ENCODE results near the gene HIBCH. TPM values are rescaled to one million over a fixed set of nuclear protein-coding genes. Genes with fewer than 3 reads are reported as not detected.

Gene HIBCH
- total RNA-seq, 1 donor from 2014 or later: 38.8 TPM

DNA sequence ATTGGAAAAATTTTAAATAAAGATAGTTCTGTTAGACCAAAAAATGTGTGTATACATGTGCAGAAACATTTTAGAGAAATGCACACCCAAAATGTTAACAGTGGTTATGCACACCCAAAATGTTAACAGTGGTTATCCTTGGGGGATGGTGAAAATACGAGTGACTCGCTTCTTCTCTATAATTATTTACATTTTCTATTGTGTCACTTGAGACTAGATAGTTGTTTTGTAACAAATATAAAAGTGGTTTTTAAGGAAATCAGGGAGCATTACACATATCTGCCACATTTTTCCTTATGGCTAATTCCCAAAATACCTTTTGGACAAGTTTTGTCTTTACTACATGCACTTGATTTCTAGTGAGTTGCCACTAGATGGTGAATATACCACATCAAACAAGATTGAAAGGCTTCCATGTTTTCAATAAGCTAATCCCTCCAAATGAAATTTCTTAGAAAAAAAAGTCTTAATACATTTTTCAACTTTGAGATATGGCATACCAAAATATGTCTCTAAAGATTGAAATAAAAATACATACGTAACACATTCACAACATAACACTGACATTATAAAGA, 9.0 kb upstream of the HIBCH start:
- no peak overlapping the region for H3K4me3 Mint-ChIP-seq

DNA sequence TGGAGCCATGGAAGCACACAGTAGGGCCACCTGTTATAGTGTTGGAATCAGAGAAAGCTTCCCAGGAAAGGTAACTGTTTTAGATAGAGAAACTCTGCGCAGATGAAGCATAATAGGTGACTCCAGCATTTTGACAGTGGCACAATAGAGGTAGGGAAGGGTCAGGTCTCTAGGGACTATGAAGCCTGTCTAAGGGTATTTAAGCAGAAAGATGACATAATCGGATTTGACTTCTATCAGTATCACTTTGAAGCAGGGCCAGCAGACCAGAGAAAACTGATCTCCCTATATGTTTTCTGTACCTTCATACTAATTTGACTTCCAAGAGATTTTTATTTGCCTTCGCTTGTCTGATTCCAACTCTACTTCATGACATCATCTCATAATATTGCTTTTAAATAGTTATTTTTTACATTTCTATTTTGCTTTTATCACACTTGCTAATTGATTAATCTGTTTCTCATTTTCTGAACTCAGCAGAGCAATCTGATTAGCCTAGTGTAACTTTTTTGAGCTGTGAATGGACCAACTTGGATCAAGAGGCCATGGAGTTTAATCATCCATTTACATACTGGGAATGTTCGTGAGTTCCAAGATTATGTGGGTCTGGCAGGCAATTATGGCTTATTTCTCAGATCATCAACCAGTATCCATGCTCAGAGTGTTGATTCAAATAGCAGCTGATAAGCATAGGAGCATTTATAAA, 8.4 kb upstream of the HIBCH start:
- Histone ChIP-seq H3K27ac (no peak overlapping the region), H4K20me1 (ENCODE audit: low read depth) (no peaks in the 10 kb centered on the region), H3K4me3 (no peak overlapping the region), H3K9me3 (ENCODE audit: low read depth) (no peaks in the 10 kb centered on the region), H3K4me2 (no peak overlapping the region), H3F3A (ENCODE audit: low read depth) (no peaks in the 10 kb centered on the region), H2AFZ (replicated peaks) (no peak overlapping the region), H3K9ac (no peak overlapping the region), H3K27me3 (no peaks in the 10 kb centered on the region), H3K79me2 (ENCODE audit: low read depth) (no peaks in the 10 kb centered on the region), H3K36me3 (no peaks in the 10 kb centered on the region), H3K4me1 (no peaks in the 10 kb centered on the region)
- H3K4me3 Mint-ChIP-seq: no peak overlapping the region
- no peaks in the 10 kb centered on the region for H3K9me3 Mint-ChIP-seq
- no peaks in the 10 kb centered on the region for H3K4me1 Mint-ChIP-seq
- TF ChIP-seq EZH2phosphoT487 (IDR thresholded peaks at IDR 0.05): no peak
- TF ChIP-seq, protein P1, sequence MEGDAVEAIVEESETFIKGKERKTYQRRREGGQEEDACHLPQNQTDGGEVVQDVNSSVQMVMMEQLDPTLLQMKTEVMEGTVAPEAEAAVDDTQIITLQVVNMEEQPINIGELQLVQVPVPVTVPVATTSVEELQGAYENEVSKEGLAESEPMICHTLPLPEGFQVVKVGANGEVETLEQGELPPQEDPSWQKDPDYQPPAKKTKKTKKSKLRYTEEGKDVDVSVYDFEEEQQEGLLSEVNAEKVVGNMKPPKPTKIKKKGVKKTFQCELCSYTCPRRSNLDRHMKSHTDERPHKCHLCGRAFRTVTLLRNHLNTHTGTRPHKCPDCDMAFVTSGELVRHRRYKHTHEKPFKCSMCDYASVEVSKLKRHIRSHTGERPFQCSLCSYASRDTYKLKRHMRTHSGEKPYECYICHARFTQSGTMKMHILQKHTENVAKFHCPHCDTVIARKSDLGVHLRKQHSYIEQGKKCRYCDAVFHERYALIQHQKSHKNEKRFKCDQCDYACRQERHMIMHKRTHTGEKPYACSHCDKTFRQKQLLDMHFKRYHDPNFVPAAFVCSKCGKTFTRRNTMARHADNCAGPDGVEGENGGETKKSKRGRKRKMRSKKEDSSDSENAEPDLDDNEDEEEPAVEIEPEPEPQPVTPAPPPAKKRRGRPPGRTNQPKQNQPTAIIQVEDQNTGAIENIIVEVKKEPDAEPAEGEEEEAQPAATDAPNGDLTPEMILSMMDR (IDR thresholded peaks at IDR 0.05): no peak
- no peak for TF ChIP-seq EZH2 (IDR thresholded peaks at IDR 0.05)
- no peaks in the 10 kb centered on the region for H3K36me3 Mint-ChIP-seq
- no peak overlapping the region for H3K27ac Mint-ChIP-seq
- H3K27me3 Mint-ChIP-seq (ENCODE audit: insufficient read depth, low read depth): no peaks in the 10 kb centered on the region
- DNase-seq (ENCODE audit: low spot score): no peak

More for the DNA sequence above, 9.0 kb upstream of the HIBCH start:
- DNase-seq (ENCODE audit: low spot score): no peak
- Mint-ChIP-seq H3K9me3 (no peaks in the 10 kb centered on the region), H3K36me3 (no peaks in the 10 kb centered on the region), H3K27me3 (ENCODE audit: insufficient read depth, low read depth) (peaks cover 2% of the 10 kb centered on the region), H3K27ac (no peak overlapping the region), H3K4me1 (no peaks in the 10 kb centered on the region)
- Histone ChIP-seq H3K36me3 (no peaks in the 10 kb centered on the region), H3K4me1 (no peaks in the 10 kb centered on the region), H3K4me3 (no peak overlapping the region), H3K4me2 (no peak overlapping the region), H3K9me3 (ENCODE audit: low read depth) (no peaks in the 10 kb centered on the region), H3F3A (ENCODE audit: low read depth) (no peaks in the 10 kb centered on the region), H2AFZ (replicated peaks) (no peak overlapping the region), H3K79me2 (ENCODE audit: low read depth) (no peaks in the 10 kb centered on the region), H3K27me3 (no peaks in the 10 kb centered on the region), H4K20me1 (ENCODE audit: low read depth) (no peaks in the 10 kb centered on the region), H3K9ac (no peak overlapping the region), H3K27ac (no peak overlapping the region)
- TF ChIP-seq EZH2 (IDR thresholded peaks at IDR 0.05): no peak
- TF ChIP-seq EZH2phosphoT487 (IDR thresholded peaks at IDR 0.05): no peak
- TF ChIP-seq, protein P1 (IDR thresholded peaks at IDR 0.05): no peak

- TF ChIP-seq EZH2phosphoT487 (IDR thresholded peaks at IDR 0.05) (no peak), EZH2 (IDR thresholded peaks at IDR 0.05) (no peak)
- TF ChIP-seq, protein P1 (IDR thresholded peaks at IDR 0.05): no peak
- no peaks in the 10 kb centered on the region for H3K9me3 ChIP-seq (ENCODE audit: low read depth)
Observed at GRCh38 chr2:190325588-190325987, 6.0 kb upstream of the HIBCH start.

More at GRCh38 chr2:190325588-190325987, 6.0 kb upstream of the HIBCH start:
- no peaks in the 10 kb centered on the region for H3K27me3 ChIP-seq
- no peak overlapping the region for H3K9ac ChIP-seq
- H3K27ac Mint-ChIP-seq: no peak overlapping the region
- no peak overlapping the region for H3K4me3 Mint-ChIP-seq
- peaks cover under 1% of the 10 kb centered on the region for H3K4me1 Mint-ChIP-seq
- H4K20me1 ChIP-seq (ENCODE audit: low read depth): no peaks in the 10 kb centered on the region
- H3K9me3 Mint-ChIP-seq: no peaks in the 10 kb centered on the region
- H3K27me3 Mint-ChIP-seq (ENCODE audit: insufficient read depth, low read depth): no peaks in the 10 kb centered on the region
- H3F3A ChIP-seq (ENCODE audit: low read depth): no peaks in the 10 kb centered on the region
- H3K4me1 ChIP-seq: no peaks in the 10 kb centered on the region
- no peaks in the 10 kb centered on the region for H3K79me2 ChIP-seq (ENCODE audit: low read depth)
- H3K36me3 ChIP-seq: no peaks in the 10 kb centered on the region
- no peak overlapping the region for H3K4me3 ChIP-seq
- no peak for DNase-seq (ENCODE audit: low spot score)
- H3K27ac ChIP-seq: no peak overlapping the region
- H2AFZ ChIP-seq (replicated peaks): no peak overlapping the region
- no peaks in the 10 kb centered on the region for H3K36me3 Mint-ChIP-seq
- H3K4me2 ChIP-seq: no peak overlapping the region
